ENCODE measurements around the gene KLF18.
"Not testable (repeated sequence)": the region's sequence is repeated elsewhere in the genome, so short reads cannot be mapped to it uniquely, and the experiment has no call there.

Gene KLF18

DNA sequence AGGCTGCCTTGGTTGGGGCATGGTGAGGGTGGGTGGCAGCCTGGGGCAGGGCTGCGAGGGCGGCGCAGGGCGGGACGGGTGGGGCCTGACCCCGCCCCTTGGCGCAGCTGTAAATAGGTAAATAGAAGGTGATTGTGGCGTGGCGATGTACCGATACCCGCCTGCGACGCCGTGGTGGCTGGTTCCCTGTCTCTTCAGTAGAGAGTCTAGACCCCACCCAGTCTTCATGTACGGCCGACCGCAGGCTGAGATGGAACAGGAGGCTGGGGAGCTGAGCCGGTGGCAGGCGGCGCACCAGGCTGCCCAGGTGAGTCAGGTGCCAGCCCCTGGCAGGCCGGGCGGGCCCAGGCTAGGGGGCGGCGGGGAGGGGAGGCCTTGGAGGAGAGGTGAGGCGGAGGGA, 22.7 kb downstream of the KLF18 start, which contains the start of gene KLF17:
Gene KLF17, plus strand, starts transcription at position 140 of the 400 bp plus-strand sequence. Its CDS starts 87 bp downstream, at position 227.
- no peak within 1 kb of the TSS for H3K4me3 ChIP-seq (ENCODE audit: low read depth, low read length)
- TF ChIP-seq ZNF416 (tag by site-specific recombination; IDR thresholded peaks at IDR 0.05) (no peak), ZNF24 (tag by site-specific recombination; IDR thresholded peaks at IDR 0.05) (no peak), REPIN1 (tag by site-specific recombination; IDR thresholded peaks at IDR 0.05; ENCODE audit: low read depth) (no peak), ZNF133 (tag by site-specific recombination; IDR thresholded peaks at IDR 0.05) (no peak), ZNF768 (tag by site-specific recombination; IDR thresholded peaks at IDR 0.05) (no peak)
- no peaks in the 10 kb centered on the region for H3K9me3 ChIP-seq (ENCODE audit: control insufficient read depth, insufficient read depth, low read depth, low read length)
- ChIA-PET POLR2A (no interaction called here), CTCF (no interaction called here)
- no peak within 1 kb of the TSS for H3K27ac ChIP-seq (ENCODE audit: extremely low read depth, low read depth, low read length)
- no peaks in the 10 kb centered on the region for H3K36me3 ChIP-seq (ENCODE audit: control insufficient read depth in 2 of 2, insufficient read depth in 1 of 2, low read length in 2 of 2)
- H3K4me1 ChIP-seq (ENCODE audit: control insufficient read depth, insufficient read depth, low read length), result no peaks in the 10 kb centered on the region

DNA sequence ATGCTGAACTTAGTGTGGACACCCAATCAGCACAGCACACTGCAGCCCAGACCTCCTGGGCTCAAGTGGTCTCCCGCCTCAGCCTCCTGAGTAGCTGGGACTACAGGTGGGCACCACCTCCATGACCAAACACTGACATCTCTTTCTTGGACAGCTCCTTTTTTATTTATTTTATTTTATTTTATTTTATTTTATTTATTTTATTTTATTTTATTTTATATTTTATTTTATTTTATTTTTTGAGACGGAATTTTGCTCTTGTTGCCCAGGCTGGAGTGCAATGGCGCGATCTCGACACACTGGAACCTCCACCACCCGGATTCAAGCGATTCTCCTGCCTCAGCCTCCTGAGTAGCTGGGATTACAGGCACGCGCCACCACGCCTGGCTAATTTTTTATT, 24.2 kb downstream of the KLF18 start:
- H3K4me1 ChIP-seq (ENCODE audit: control insufficient read depth, insufficient read depth, low read length); H3K27ac ChIP-seq (ENCODE audit: extremely low read depth, low read depth, low read length); POLR2A ChIA-PET; H3K4me3 ChIP-seq (ENCODE audit: low read depth, low read length); H3K36me3 ChIP-seq (ENCODE audit: control insufficient read depth in 2 of 2, insufficient read depth in 1 of 2, low read length in 2 of 2); H3K9me3 ChIP-seq (ENCODE audit: control insufficient read depth, insufficient read depth, low read depth, low read length): not testable (repeated sequence)
- CTCF ChIA-PET, result interaction anchor here (0.6 kb wide), 1 partner anchor 1334 kb away, joined by 3 read pairs; no protein-coding TSS in a partner anchor

DNA sequence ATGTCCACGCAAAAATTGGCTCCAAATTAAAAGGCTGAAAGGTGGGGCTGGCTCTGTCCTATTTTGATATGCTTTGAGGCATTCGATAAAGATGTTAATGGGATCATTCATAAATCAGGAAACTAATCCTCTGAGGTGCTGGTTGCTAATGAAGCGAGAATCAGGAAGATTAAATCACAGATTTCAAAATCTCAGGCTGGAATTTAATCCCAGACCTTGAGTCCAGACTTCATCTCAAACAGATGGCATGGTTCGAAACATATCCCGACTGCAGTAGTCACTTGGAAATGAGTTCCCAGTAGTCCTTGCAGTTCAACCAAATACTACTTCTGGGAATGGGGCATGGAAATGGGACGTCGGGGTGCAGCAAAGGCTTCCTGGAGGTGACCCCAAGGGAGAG, 27.3 kb downstream of the KLF18 start:
- POLR2A ChIA-PET, result no interaction called here
- Histone ChIP-seq H3K36me3 (ENCODE audit: control insufficient read depth in 2 of 2, insufficient read depth in 1 of 2, low read length in 2 of 2) (no peaks in the 10 kb centered on the region), H3K27ac (ENCODE audit: extremely low read depth, low read depth, low read length) (no peak overlapping the region), H3K9me3 (ENCODE audit: control insufficient read depth, insufficient read depth, low read depth, low read length) (no peaks in the 10 kb centered on the region), H3K4me3 (ENCODE audit: low read depth, low read length) (no peak overlapping the region), H3K4me1 (ENCODE audit: control insufficient read depth, insufficient read depth, low read length) (no peaks in the 10 kb centered on the region)
- CTCF ChIA-PET, result no interaction called here
- no peak for TF ChIP-seq ZNF555 (tag by site-specific recombination; conservative IDR thresholded peaks at IDR 0.05)
- TF ChIP-seq, protein P1, sequence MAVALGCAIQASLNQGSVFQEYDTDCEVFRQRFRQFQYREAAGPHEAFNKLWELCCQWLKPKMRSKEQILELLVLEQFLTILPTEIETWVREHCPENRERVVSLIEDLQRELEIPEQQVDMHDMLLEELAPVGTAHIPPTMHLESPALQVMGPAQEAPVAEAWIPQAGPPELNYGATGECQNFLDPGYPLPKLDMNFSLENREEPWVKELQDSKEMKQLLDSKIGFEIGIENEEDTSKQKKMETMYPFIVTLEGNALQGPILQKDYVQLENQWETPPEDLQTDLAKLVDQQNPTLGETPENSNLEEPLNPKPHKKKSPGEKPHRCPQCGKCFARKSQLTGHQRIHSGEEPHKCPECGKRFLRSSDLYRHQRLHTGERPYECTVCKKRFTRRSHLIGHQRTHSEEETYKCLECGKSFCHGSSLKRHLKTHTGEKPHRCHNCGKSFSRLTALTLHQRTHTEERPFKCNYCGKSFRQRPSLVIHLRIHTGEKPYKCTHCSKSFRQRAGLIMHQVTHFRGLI (tag by site-specific recombination; IDR thresholded peaks at IDR 0.05), result no peak
- no peak for TF ChIP-seq EGR2 (tag by site-specific recombination; IDR thresholded peaks at IDR 0.05; ENCODE audit: low read depth)
- TF ChIP-seq SP3 (tag by site-specific recombination; IDR thresholded peaks at IDR 0.05), result no peak
- TF ChIP-seq, protein P2, sequence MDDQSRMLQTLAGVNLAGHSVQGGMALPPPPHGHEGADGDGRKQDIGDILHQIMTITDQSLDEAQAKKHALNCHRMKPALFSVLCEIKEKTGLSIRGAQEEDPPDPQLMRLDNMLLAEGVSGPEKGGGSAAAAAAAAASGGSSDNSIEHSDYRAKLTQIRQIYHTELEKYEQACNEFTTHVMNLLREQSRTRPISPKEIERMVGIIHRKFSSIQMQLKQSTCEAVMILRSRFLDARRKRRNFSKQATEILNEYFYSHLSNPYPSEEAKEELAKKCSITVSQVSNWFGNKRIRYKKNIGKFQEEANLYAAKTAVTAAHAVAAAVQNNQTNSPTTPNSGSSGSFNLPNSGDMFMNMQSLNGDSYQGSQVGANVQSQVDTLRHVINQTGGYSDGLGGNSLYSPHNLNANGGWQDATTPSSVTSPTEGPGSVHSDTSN (CRISPR knock-in tag; IDR thresholded peaks at IDR 0.05), result no peak
- TF ChIP-seq ZNF561 (tag by site-specific recombination; IDR thresholded peaks at IDR 0.05; ENCODE audit: borderline replicate concordance), result no peak
- no peak for TF ChIP-seq OVOL3 (tag by site-specific recombination; IDR thresholded peaks at IDR 0.05)
- TF ChIP-seq, protein P3, sequence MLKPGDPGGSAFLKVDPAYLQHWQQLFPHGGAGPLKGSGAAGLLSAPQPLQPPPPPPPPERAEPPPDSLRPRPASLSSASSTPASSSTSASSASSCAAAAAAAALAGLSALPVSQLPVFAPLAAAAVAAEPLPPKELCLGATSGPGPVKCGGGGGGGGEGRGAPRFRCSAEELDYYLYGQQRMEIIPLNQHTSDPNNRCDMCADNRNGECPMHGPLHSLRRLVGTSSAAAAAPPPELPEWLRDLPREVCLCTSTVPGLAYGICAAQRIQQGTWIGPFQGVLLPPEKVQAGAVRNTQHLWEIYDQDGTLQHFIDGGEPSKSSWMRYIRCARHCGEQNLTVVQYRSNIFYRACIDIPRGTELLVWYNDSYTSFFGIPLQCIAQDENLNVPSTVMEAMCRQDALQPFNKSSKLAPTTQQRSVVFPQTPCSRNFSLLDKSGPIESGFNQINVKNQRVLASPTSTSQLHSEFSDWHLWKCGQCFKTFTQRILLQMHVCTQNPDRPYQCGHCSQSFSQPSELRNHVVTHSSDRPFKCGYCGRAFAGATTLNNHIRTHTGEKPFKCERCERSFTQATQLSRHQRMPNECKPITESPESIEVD (tag by site-specific recombination; IDR thresholded peaks at IDR 0.05), result no peak
- TF ChIP-seq, protein P4, sequence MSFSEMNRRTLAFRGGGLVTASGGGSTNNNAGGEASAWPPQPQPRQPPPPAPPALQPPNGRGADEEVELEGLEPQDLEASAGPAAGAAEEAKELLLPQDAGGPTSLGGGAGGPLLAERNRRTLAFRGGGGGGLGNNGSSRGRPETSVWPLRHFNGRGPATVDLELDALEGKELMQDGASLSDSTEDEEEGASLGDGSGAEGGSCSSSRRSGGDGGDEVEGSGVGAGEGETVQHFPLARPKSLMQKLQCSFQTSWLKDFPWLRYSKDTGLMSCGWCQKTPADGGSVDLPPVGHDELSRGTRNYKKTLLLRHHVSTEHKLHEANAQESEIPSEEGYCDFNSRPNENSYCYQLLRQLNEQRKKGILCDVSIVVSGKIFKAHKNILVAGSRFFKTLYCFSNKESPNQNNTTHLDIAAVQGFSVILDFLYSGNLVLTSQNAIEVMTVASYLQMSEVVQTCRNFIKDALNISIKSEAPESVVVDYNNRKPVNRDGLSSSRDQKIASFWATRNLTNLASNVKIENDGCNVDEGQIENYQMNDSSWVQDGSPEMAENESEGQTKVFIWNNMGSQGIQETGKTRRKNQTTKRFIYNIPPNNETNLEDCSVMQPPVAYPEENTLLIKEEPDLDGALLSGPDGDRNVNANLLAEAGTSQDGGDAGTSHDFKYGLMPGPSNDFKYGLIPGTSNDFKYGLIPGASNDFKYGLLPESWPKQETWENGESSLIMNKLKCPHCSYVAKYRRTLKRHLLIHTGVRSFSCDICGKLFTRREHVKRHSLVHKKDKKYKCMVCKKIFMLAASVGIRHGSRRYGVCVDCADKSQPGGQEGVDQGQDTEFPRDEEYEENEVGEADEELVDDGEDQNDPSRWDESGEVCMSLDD (tag by site-specific recombination; IDR thresholded peaks at IDR 0.05), result no peak
- no peak for TF ChIP-seq ZNF266 (tag by site-specific recombination; IDR thresholded peaks at IDR 0.05; ENCODE audit: low read depth)
- no peak for TF ChIP-seq HOXA7 (CRISPR knock-in tag; IDR thresholded peaks at IDR 0.05; ENCODE audit: borderline replicate concordance)
- TF ChIP-seq ZNF341 (tag by site-specific recombination; IDR thresholded peaks at IDR 0.05; ENCODE audit: low read depth), result no peak
- no peak for TF ChIP-seq ZNF629 (tag by site-specific recombination; IDR thresholded peaks at IDR 0.05)
- no peak for TF ChIP-seq ZNF660 (tag by site-specific recombination; IDR thresholded peaks at IDR 0.05)

Data from HEK293 (cell line).